Right hindlimb (tissue), 1 donor: ENCODE data around the gene KCNH2.

Source experiments
- DNase-seq: peaks from one replicate; pipeline ENCODE4 v3.0.0-alpha.2; 2018

KCNH2 gene

DNA sequence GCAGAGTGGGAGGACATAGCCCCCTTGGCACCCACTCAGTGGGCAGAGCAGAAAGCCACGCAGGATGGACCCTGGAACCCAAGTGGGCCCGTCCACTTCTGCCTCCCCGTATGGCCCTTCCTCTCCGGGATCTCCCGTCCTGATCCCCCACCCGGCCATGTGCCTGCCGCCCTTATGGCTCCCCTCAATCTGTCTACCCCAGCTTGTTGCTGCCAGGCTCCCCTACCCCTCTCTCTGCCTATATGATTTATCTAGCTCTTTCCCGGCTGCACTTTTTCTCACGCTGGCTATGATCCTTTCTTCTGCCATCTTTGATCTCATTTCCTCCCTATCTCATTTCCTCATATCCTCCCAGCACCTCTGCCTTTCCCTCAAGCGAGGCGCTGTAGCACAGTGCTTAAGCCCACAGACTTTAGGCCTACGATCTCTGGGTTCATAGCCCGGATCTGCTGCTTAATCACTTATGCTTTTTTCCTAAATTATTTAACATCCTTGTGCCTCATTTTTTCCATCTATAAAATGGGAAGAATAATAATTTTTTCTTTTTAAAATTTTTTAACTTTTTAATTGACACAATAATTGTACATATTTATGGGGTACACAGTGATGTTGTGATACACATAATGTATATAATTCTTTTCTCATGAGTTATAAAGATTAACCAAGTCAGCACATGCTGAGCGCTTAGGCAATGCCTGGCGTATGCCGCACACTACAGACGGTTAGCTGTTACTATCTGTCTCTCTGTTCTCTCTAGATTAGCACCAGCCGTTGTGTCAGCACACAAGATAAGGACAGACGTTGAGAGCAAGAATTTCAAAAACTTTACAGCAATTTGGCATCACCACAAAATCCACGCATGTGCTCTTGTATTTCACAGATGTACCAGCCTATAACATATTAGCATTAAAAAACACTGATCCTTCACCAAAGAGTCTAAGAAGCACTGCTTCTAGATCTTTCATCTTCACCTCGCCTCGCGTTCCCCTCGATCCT, 18.1 kb downstream of the KCNH2 start:
- no peak for DNase-seq

DNA sequence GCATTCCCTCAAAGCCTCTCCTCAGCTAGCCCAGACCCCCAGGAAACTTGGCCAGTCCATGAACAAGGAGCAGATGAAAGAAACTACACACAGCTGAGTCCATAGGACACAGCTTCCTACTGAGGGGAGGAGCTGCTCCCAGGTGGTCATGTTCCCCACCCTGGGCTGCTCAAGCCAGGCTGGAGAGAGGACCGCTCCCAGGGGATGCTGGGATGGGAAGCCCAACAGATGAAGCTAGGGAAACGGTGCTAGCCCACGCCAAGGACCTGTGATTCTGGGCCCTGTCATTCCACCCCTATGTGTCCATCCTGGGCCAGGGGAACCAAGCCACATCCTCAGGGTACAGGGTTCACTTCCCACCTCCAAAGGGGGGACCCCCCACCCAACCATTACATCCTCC, 19.0 kb downstream of the KCNH2 start:
- no peak for DNase-seq

DNA sequence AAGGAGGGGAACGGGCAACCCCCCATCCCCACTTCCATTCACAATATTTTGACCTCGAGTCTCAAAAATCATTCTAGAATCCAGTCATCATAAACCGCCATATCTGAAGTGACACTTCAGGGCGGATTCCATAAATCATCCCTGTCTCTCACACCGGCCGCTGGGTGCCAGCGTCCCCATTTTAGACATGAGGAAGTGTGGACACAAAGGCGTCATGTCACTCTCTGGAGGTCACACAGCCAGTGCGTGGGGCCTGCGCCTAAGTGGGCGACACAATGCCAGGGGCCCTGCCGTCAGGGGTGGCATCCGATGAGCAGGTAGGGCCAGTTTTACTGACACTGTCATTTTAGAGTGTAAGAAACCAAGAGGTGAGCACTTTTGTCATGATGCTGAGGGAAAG, 19.5 kb downstream of the KCNH2 start:
- DNase-seq: no peak

DNA sequence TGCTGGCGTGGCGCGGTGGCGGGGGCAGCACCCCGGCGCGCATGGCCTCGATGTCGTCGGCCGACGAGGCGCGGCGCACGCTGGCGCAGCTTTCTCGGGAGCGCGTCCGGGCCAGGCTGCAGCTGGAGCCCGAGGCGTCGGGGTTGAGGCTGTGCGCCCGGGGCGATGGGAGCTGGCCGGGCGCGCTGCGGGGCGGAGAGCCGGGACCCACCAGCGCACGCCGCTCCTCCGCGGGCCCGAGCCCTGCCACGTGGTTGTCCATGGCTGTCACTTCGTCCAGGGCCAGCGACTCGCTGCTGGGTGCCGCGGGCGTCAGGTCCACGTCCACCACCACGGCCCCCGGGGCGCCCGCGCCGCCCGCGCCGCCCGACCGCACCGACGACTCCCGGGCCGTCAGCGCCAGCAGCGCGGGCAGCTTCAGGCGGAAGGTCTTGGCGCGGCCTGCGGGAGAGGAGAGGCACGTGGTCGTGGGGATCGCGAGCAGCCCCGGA, 20.0 kb downstream of the KCNH2 start:
- DNase-seq: no peak

DNA sequence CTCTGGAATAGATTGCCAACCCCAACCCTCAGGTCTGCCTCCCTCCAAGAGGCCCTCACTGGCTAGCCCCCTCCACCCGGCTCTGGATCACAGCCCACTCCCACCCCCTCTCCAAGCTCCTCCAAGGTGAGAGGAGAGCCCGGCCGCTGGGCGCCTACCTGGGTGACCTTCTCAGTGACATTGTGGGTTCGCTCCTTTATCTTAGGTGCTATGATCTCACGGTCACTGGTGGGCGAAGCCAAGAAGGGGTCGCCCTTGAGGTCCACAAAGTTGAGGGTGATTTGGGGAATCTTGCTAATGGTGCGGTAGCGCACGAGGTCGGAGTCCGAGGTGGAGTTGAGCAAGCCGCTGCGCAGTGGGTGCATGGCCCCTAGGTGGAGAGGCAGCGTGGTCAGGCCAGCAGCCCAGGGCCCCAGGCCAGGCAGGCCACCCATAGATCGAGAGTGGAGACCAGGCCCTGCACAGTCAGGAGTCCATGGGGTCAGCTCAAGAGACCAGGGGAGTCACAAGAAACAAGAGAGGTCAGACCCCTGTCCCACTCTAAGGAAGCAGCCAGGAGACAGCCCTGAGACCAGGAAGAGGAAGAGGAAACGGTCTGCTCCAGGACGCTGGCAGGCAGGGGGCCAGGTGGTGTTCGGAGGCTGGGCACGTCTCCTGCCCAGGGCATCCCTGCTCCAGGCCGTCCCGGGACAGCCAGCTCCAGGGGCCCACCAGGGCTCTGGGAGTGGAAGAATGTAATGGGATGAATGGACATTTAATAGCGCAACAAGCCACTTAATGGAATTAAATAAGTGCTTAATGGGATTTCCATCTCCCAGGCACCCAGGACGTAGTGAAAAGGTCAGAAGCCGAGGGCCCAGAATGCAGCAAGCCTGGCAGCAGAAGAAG, 20.7 kb downstream of the KCNH2 start:
- no peak for DNase-seq

DNA sequence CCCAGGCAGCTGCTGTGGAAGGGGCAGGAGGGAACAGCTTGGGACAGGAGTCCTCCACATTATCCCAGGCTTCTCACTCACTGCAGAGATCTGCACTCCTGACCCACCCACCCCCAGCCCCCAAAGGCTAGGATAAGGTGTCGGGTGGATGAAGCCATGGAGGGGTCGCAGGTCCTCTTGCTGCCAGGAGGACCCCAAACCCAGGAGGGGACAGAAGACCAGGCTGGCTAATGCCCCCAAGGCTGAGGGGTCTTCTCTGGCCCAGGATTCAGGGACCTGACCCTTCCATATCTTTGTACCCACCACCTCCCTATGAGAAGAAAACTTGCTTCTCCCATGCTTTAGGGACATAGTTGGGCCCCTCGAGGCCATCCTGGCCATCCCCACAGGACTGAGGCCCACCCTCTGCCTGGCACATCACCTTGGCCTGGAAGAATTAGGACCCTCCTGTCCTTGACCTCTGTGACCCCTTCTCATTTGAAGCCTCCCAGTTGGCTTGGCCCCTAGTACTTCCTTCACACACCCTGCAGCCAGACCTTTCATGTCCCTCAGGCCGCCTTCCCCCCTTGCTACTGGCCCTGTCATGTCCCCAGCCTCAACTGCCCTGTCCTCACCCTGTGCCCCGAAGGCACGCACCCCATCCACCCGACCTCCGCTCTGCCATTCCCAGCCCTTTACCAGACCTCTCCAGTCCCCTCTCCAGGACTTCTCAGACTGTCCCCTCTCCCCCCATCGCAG, 21.6 kb downstream of the KCNH2 start:
- no peak for DNase-seq

DNA sequence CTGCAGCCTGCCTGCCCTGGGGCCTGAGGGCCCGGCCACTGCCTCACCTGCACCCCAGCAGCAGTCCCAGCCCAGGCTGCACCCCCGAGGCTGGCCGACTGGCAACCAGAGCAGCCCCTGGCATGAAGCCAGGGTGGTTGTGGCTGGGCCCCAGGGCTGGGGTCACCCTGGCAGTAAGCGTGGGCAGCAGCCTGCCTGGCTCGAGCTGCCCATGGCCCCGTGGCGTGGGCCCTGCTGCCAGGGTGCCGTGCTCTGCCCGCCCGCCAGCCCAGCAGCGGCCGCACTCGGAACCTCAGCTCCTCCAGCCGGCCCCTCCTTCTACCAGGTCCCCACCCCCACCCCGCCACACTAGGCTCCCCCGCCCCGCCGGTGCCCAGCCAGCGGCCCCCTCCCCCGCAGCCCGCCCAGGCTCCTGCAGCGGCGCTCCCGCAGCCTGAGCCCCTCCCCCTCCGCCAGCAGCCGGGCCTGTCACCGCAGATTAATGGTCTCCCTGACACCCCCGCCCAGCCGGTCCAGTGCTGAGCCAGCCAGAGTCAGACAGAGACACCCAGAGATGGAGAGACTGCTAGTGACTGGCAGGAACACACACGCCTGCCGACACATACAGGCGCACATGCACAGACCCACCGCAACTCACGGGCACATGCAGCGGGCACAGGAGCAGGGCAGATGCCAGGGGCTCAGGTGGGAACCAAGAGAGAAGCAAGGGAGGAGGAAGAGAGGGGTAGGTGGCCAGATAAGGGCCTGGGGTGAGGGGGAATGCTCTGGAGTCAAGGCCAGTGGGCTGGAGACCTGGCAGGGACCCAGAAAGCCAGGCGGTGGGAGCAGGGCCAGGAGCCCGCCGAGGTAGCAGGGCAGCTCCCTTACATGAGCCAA, 22.4 kb downstream of the KCNH2 start:
- DNase-seq: peak; percentile 86

DNA sequence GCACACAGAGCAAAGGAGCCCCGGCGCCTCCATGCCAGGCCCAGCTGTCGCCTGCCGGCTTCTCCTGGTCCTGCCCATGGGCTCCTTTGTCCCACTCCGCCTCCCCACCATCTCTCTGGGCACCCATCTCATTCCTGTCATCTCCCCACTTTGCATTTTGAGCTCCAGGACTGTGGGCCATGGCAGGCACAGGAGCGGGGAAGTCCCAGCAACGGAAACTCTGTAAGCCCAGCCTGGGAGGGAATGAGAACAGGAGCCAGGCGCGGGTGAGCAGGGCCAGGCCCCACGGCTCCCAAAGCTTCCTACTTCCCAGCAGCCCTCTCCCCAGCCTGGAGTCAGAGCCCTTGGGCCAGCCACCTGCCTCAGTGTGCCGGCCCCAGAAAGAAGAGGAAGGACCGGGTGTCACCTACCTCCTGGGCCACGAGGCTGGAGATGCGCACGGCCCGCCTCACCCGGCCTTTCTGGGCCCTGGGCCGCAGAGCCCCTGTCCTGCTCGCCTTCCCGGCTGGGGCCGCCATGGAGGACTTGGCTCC, 23.1 kb downstream of the KCNH2 start:
- DNase-seq: no peak

DNA sequence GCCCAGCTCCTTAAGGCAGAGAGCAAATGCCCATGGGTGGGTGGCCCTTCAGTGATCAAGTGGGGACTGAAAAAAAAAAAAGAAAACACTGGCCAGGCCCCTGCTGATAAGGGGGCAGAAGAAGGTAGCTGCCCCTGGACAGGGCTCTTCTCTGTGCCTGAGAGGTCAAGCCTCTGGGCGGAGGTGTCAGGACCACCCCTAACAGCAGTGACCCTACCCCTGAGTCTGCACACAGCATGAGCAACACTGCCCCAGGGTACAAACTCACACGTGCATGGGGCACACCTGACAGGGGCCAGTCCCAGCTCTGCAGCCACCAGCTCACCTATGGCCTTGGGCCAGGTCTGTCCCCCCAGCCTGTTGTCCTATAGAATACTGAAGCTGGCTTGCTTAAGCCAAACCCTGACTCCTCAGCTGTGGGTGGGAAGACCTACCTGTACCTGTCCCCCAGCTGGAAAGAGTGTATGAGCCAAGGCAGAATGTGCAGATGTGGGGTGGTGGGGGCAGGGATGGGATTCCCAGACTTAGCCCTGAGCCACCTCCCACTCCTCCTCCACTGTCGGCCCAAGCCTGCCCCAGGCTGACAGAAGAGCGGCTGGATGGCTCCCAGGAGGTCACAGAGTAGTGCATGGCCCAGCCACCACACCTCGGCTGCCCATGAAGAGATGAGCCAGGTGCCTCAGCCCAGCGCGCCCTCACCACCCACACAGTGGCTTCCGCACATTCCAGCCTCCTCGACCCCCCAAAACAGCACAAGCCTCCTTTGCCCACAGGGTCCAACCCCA, 23.7 kb downstream of the KCNH2 start:
- no peak for DNase-seq

DNA sequence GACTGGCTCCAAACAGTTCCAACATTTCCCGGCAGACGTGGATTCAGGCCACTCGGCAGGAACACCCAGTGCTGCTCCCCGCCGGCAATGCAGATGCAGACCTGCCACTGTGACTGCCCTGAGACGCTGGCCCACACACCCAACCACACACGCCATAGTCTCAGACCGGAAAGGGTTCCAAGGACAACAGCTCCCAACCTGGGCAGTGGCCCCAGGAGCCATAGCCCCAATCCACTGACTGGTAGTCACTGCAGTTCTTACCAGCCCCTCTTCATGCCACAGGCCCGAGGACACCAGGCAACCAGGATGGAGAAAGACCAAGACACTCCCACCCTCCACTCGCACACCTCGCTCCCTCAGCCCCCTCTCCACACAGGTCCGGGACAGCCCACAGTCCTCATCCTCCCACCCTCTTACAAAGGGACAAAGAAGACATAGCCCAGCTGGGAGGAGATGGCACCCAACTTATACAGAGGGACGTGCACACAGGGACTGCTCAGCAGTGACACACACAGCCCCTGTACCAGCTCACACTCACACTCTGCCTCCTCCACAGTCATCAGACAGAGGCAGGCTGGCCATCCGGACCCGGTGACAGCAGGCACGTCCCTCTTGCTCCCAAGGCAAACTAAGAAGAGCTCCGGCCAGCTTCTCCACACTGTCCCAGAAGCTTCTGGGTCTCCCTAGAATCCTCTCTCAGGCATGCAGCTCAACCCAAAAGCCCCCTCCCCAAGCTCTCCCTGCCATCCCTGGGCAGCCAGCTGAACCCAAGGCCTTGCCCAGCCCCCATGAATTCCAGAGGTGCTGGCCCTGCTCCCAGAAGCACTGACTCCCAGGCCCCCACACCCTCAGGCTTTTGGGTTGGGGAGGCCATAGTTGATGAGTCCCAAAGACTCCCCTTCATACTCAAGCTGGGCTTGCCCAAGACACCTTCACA, 24.8 kb downstream of the KCNH2 start:
- DNase-seq: peak; percentile 11

DNA sequence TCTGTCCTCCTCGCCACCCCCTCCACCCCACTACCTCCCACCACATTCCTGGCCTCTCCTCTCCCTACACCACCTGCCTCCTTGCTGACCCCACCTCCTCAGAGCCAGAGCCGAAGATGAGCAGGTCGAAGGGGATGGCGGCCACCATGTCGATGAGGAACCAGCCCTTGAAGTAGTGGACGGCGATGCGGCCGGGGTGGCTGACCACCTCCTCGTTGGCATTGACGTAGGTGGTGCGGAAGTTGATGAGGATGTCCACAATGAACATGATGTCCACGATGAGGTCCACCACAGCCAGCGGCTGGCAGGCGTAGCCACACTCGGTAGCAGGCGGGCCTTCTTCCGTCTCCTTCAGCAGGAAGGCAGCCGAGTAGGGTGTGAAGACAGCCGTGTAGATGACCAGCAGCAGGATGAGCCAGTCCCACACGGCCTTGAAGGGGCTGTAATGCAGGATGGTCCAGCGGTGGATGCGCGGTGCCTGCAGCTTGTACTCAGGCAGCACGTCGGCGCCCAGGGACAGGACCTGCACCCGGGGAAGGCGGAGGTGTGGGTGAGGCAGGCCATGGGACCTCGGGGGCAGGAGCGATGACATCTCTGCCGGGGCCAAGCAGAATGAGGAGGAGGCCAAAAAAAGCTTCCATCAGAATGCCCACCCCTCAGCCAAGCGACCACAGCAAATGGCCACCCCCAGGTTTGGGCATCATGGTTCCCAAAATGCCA, 25.6 kb downstream of the KCNH2 start:
- DNase-seq: peak; percentile 5

DNA sequence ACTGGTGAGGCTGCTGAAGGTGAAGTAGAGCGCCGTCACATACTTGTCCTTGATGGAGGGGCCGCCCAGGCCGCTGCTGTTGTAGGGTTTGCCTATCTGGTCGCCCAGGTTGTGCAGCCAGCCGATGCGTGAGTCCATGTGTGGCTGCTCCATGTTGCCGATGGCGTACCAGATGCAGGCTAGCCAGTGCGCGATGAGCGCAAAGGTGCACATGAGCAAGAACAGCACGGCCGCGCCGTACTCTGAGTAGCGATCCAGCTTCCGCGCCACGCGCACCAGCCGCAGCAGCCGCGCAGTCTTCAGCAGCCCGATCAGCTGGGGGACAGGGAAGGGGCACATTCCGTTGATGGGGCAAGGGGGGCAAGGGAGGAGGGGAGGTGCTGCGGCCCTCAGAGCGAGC, 26.6 kb downstream of the KCNH2 start:
- peak; percentile 8 for DNase-seq

DNA sequence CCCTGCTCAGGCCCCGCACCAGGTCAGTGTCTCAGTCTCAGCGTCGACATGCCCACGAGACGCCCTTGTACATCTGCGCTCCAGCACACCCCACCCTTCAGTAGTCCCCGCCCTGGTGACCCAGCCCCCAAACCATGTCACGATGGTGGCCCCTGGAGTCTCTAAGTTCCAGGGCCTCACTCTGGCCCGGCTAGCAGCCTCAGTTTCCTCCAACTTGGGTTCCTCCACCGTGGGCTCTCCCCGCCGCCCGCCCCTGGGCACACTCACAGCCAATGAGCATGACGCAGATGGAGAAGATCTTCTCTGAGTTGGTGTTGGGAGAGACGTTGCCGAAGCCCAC, 27.0 kb downstream of the KCNH2 start:
- peak; percentile 12 for DNase-seq

DNA sequence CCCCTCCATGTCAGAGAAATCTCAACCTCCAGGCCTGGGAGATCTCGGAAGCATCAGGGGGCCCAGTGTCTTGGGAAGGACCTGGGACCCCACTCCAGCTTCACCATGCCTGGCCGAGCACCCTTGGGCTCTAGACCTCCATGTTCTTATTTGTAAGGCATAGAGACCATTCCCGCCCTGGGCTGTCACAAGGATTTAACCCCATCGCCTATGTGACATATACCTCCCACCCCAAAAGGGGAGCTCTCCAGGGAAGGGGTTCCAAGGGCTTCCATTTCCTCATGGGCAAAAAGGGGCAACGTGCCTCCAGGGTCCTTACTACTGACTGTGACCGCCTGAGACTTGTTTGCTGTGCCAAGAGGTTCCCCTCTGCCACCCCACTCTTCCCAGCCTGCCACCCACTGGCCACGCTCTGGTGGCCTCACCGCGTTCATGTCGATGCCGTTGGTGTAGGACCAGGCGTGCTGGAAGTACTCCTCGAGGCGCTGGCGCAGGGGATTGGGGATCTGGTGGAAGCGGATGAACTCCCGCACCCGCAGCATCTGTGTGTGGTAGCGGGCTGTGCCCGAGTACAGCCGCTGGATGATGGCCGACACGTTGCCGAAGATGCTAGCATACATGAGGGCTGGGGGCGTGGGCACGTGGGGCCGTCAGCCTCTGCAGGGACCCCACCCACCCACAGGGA, 27.5 kb downstream of the KCNH2 start:
- peak; percentile 12 for DNase-seq

DNA sequence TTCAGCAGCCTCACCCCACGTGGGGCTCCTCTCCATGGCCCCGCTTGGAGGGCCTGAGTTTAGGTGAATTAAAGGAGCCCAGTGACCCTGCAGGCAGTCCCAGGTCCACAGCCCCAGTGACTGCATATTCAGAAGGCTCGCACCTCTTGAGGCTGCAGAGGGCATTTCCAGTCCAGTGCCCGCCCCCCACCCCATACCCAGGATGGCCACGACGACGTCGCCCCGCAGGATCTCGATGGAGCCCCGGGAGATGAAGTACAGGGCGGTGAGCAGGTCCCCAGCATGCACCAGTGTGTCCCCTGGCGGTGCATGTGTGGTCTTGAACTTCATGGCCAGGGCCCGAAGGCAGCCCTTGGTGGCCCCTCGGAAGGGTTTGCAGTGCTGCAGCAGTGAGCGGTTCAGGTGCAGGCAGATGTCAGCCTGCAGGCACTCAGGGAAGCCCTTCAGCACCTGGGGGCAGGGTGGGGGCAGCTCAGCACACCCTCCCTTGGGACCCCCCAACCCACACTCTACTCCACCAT, 28.1 kb downstream of the KCNH2 start:
- DNase-seq: no peak

DNA sequence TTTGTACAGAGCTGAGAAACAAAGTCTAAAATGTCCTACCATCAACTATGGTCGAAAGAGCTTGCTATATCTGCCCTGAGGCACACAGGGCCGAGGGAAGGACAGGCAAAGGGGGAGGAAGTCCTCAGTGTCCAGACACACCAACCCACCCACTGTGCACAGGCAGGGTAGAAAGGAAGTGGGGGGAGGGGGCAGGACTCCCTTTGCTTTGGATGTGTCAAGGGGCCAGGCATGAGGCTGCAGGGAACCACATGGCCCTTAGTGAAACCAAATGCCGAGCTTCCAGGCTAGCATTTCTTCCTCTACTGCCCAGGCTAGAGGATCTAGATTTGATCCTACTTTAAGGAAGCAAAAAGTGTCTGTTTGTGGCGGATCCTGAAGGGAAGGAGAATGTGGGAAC, 28.6 kb downstream of the KCNH2 start:
- no peak for DNase-seq

DNA sequence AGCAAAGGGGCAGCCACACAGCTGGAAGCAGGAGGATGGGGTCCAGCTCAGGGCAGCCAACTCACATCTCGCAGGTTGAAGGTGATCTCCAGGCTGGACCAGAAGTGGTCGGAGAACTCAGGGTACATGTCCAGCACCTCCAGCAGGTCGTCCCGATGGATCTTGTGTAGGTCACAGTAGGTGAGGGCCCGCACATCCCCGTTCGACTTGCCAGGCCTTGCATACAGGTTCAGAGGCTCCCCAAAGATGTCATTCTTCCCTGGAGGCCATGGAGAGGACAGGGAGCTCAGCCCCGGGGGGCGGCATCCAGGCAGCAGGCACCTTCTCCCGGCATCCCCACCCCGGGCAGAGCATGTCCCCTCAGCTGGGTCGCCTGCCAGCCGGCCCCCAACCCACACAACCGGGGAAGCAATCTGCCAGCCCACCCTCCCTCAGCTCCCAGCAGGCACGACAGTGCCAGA, 29.3 kb downstream of the KCNH2 start:
- no peak for DNase-seq
